BE2C (cell line): Measurements from ENCODE around the gene BMPR1B.

Experiments
- DNase-seq: peaks from one replicate; pipeline ENCODE4 v3.0.0-alpha.2; 2020
- H3K27me3 ChIP-seq: fragments of 250-450 bp; sonication (Bioruptor Pico); 2 replicates; pipeline ENCODE4 v1.5.1; 2020; ENCODE audit warnings: mild to moderate bottlenecking
- H3K36me3 ChIP-seq: fragments of 250-450 bp; sonication (Bioruptor Pico); 2 replicates; pipeline ENCODE4 v1.5.1; 2020; ENCODE audit warnings: mild to moderate bottlenecking
- H3K4me1 ChIP-seq: fragments of 250-450 bp; sonication (Bioruptor Pico); 2 replicates; pipeline ENCODE4 v1.5.1; 2020
- H3K4me3 ChIP-seq: 2 replicates; pipeline ENCODE4 v1.5.1; 2011; ENCODE audit warnings: low read depth, low read length
- H3K9me3 ChIP-seq: fragments of 250-450 bp; sonication (Bioruptor Pico); 2 replicates; pipeline ENCODE4 v1.5.1; 2020
- TF ChIP-seq, protein P1 (sequence below): IDR thresholded peaks from 2 replicates; pipeline ENCODE4 v1.5.1; 2012; ENCODE audit warnings: mild to moderate bottlenecking, low read depth, low read length

Gene BMPR1B

DNA sequence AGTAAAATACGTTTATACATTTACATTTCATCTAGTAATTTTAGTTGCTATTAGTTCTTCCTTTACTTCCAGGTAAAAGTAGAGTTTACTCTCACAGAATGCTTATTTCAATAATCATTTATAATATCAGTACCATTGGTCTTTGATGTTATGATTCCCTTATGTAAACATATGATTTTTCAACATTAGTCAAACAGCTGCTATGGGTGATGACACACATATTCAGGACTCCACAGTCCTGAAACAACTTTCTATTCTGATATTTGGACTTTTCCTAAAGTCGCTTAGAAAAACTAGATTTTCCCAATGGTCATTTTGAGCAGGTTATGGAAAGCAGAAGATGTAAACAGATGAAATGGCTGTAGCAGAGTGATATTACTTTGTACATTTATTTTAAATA lies 421.2 kb downstream of the BMPR1B start:
- Histone ChIP-seq H3K27me3 (no peaks in the 10 kb centered on the region), H3K36me3 (peaks cover 59% of the 10 kb centered on the region), H3K4me3 (no peak overlapping the region), H3K4me1 (peaks cover 7% of the 10 kb centered on the region), H3K9me3 (peaks cover 5% of the 10 kb centered on the region)
- TF ChIP-seq, protein P1, sequence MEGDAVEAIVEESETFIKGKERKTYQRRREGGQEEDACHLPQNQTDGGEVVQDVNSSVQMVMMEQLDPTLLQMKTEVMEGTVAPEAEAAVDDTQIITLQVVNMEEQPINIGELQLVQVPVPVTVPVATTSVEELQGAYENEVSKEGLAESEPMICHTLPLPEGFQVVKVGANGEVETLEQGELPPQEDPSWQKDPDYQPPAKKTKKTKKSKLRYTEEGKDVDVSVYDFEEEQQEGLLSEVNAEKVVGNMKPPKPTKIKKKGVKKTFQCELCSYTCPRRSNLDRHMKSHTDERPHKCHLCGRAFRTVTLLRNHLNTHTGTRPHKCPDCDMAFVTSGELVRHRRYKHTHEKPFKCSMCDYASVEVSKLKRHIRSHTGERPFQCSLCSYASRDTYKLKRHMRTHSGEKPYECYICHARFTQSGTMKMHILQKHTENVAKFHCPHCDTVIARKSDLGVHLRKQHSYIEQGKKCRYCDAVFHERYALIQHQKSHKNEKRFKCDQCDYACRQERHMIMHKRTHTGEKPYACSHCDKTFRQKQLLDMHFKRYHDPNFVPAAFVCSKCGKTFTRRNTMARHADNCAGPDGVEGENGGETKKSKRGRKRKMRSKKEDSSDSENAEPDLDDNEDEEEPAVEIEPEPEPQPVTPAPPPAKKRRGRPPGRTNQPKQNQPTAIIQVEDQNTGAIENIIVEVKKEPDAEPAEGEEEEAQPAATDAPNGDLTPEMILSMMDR: no peak
- no peak for DNase-seq

DNA sequence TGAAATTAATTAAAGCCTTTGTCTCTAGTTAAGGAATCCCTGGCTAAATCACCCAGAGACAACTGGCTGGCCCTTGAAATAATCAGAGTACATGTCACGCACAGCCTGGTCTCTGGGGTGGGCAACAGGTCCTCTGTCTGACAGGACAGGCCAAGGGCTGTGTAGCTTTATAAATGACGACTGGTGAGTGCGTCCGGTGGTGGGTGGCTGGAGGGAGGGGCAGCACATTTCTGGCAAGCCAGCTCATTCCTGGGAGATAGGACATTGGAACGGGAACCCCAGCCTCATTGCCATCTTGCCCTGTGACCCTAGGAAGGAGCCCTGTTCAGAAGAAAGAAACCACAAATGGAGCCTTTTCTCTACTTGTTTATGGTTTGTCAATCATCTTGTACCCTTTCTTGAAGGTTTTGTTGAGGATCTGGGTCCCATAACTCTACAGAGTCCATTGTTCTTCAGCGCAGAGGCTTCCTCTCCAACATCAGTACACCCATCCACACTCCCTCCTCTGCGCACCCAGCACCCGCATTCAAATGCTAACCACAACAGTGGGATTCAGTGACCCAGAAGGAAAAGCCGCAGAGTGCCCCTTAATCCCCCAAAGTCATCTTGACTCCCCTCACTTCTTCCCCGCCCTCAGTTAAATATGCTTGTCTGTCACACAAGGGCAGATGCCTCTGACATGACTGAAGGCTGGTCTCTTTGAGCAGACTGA lies 422.9 kb downstream of the BMPR1B start:
- Histone ChIP-seq H3K27me3 (no peaks in the 10 kb centered on the region), H3K4me3 (no peak overlapping the region), H3K4me1 (peaks cover 7% of the 10 kb centered on the region), H3K36me3 (peaks cover 73% of the 10 kb centered on the region), H3K9me3 (peaks cover 5% of the 10 kb centered on the region)
- TF ChIP-seq, protein P1: no peak
- no peak for DNase-seq

GRCh38 chr4:95181243-95181995 lies 423.7 kb downstream of the BMPR1B start:
- Histone ChIP-seq H3K4me3 (no peak overlapping the region), H3K27me3 (no peaks in the 10 kb centered on the region), H3K9me3 (peaks cover 5% of the 10 kb centered on the region), H3K36me3 (peaks cover 78% of the 10 kb centered on the region), H3K4me1 (peaks cover 7% of the 10 kb centered on the region)
- TF ChIP-seq, protein P1: peak; percentile 23; the same call in 1 of the 2 replicates
- peak; percentile 53 for DNase-seq

DNA sequence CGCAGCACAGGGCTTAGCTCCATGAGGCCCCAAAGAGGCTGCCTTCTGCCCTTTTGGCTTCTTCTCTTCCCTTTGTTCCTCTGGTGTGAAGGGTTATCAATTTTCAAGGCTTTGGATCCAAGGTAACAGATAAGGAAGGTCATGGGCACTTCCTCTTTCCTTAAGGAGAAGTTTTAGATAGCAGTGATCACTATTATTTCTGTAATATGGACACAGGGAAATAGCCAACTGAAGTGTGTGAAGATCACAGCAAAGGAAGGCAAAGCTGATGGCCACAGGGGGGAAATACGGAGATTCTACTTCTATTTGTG lies 424.2 kb downstream of the BMPR1B start:
- Histone ChIP-seq H3K9me3 (peaks cover 5% of the 10 kb centered on the region), H3K4me3 (no peak overlapping the region), H3K27me3 (no peaks in the 10 kb centered on the region), H3K4me1 (peaks cover 7% of the 10 kb centered on the region), H3K36me3 (peaks cover 81% of the 10 kb centered on the region)
- TF ChIP-seq, protein P1: no peak
- no peak for DNase-seq

- H3K4me3 ChIP-seq: no peak overlapping the region
- H3K4me1 ChIP-seq: peaks cover 7% of the 10 kb centered on the region
- H3K9me3 ChIP-seq: no peaks in the 10 kb centered on the region
- DNase-seq: no peak
- H3K27me3 ChIP-seq: no peaks in the 10 kb centered on the region
- H3K36me3 ChIP-seq: peaks cover 75% of the 10 kb centered on the region
- TF ChIP-seq, protein P1: no peak
These were observed 426.1 kb downstream of the BMPR1B start for GRCh38 chr4:95183656-95184408.
